ENCODE measurements around the gene TERB1. TPM values are rescaled to one million over a fixed set of nuclear protein-coding genes. Genes with fewer than 3 reads are reported as not detected.

TERB1 gene
- polyA plus RNA-seq, 1 of the 3 experiments (the other 2 are of a cell fraction): 0.08 TPM

GRCh38 chr16:66752379-66752778, 49.0 kb downstream of the TERB1 start:
- ChIA-PET CTCF (interaction anchor here (0.6 to 4.0 kb wide), 31 partner anchors 10 to 943 kb away, joined by 3 to 68 read pairs (median 5); partner anchors contain the start of genes NAE1 and PDP2), POLR2A (interaction anchor here (0.6 to 2.5 kb wide), 6 partner anchors 10 to 121 kb away, joined by 3 to 7 read pairs (median 4); partner anchors contain the start of gene NAE1)
- H3K4me1 ChIP-seq (ENCODE audit: control insufficient read depth in 1 of 2, insufficient read depth in 2 of 2, low read depth in 1 of 2, low read length in 1 of 2): peaks cover 15 to 17% of the 10 kb centered on the region in 2 experiments; a peak in 2 of 4 replicates
- peaks cover 40% of the 10 kb centered on the region for H3K79me2 ChIP-seq (ENCODE audit: insufficient read depth)
- TF ChIP-seq USF2 (IDR thresholded peaks at IDR 0.05; ENCODE audit: borderline replicate concordance, low read depth, low read length): no peak
- no peak for TF ChIP-seq USF1 (IDR thresholded peaks at IDR 0.05; ENCODE audit: borderline replicate concordance, low read depth)
- TF ChIP-seq MEF2A (IDR thresholded peaks at IDR 0.05; ENCODE audit: borderline replicate concordance, low read depth): no peak
- TF ChIP-seq NRF1 (IDR thresholded peaks at IDR 0.05; ENCODE audit: low read depth, low read length): no peak
- TF ChIP-seq TAF1 (IDR thresholded peaks at IDR 0.05; ENCODE audit: borderline replicate concordance, low read depth, low read length): no peak
- no peak for TF ChIP-seq TCF12 (IDR thresholded peaks at IDR 0.05)
- TF ChIP-seq FOXJ3 (CRISPR knock-in tag; IDR thresholded peaks at IDR 0.05): no peak
- TF ChIP-seq REST (IDR thresholded peaks at IDR 0.05; ENCODE audit: low read depth, low read length): no peak
- no peak for TF ChIP-seq MXI1 (IDR thresholded peaks at IDR 0.05; ENCODE audit: low read depth, low read length)
- H3K36me3 ChIP-seq (replicated peaks in 1 of 2; ENCODE audit: control insufficient read depth in 1 of 2, insufficient read depth in 2 of 2, low read length in 1 of 2): peaks cover 14 to 27% of the 10 kb centered on the region in 2 experiments
- no peaks in the 10 kb centered on the region for H3K9me3 ChIP-seq
- H3K27me3 ChIP-seq (ENCODE audit: insufficient read depth): no peaks in the 10 kb centered on the region
- H4K20me1 ChIP-seq (ENCODE audit: insufficient read depth): peaks cover 26% of the 10 kb centered on the region
- H3K9me2 ChIP-seq: no peaks in the 10 kb centered on the region
- H3K27ac ChIP-seq (ENCODE audit: low read depth in 2 of 2, low read length in 1 of 2): no peak overlapping the region
- H3K4me2 ChIP-seq: peak overlapping the region; percentile 18; the same call in 1 of the 2 replicates
- no peak overlapping the region for H3K9ac ChIP-seq
- 85% methylated on average over 6 of the region's 6 CpGs for WGBS (ENCODE audit: low lambda C conversion rate)
- H2AFZ ChIP-seq (ENCODE audit: low read depth): peak overlapping the region; percentile 85; the same call in 1 of the 2 replicates
- no peaks in the 10 kb centered on the region for H3F3A ChIP-seq (replicated peaks; ENCODE audit: insufficient read depth)
- no peak overlapping the region for H3K4me3 ChIP-seq (ENCODE audit: low read depth in 2 of 2, low read length in 1 of 2)
- DNase-seq: no peak

- peaks cover 14 to 32% of the 10 kb centered on the region in 2 experiments for H3K36me3 ChIP-seq (replicated peaks in 1 of 2; ENCODE audit: control insufficient read depth in 1 of 2, insufficient read depth in 2 of 2, low read length in 1 of 2)
- H3K27me3 ChIP-seq (ENCODE audit: insufficient read depth): no peaks in the 10 kb centered on the region
- H3K4me3 ChIP-seq (ENCODE audit: low read depth in 2 of 2, low read length in 1 of 2): peak overlapping the region; percentile 87 to 91
- ChIA-PET POLR2A (interaction anchor here (0.6 to 2.5 kb wide), 7 partner anchors 9 to 121 kb away, joined by 3 to 7 read pairs (median 3); partner anchors contain the start of gene NAE1), CTCF (interaction anchor here (0.6 to 4.0 kb wide), 33 partner anchors 10 to 942 kb away, joined by 3 to 68 read pairs (median 5); partner anchors contain the start of genes NAE1 and PDP2)
- peaks cover 31% of the 10 kb centered on the region for H4K20me1 ChIP-seq (ENCODE audit: insufficient read depth)
- H3K27ac ChIP-seq (ENCODE audit: low read depth in 2 of 2, low read length in 1 of 2): no peak overlapping the region; a peak in 1 of 4 replicates
- no peak overlapping the region for H3K9ac ChIP-seq
- peak overlapping the region; percentile 18; the same call in 1 of the 2 replicates for H3K4me2 ChIP-seq
- peaks cover 15 to 17% of the 10 kb centered on the region in 2 experiments; a peak in 2 of 4 replicates for H3K4me1 ChIP-seq (ENCODE audit: control insufficient read depth in 1 of 2, insufficient read depth in 2 of 2, low read depth in 1 of 2, low read length in 1 of 2)
- 58% methylated on average over 3 of the region's 3 CpGs for WGBS (ENCODE audit: low lambda C conversion rate)
- DNase-seq: no peak
- H3K79me2 ChIP-seq (ENCODE audit: insufficient read depth): peaks cover 44% of the 10 kb centered on the region
- H3K9me2 ChIP-seq: no peaks in the 10 kb centered on the region
- no peaks in the 10 kb centered on the region for H3F3A ChIP-seq (replicated peaks; ENCODE audit: insufficient read depth)
- no peak for TF ChIP-seq IRF3 (IDR thresholded peaks at IDR 0.05; ENCODE audit: low read depth, low read length)
- 0 out of 4 replicates have a peak, but pooled peaks of 1 of the 2 experiments have one; percentile 0 for TF ChIP-seq EP300 (IDR thresholded peaks at IDR 0.05; ENCODE audit: borderline replicate concordance in 1 of 2, low read depth in 1 of 2, low read length in 1 of 2)
- H2AFZ ChIP-seq (ENCODE audit: low read depth): peak overlapping the region; percentile 85
- H3K9me3 ChIP-seq: no peaks in the 10 kb centered on the region
Observed at GRCh38 chr16:66751992-66752322, 49.4 kb downstream of the TERB1 start.
